NOMO-1 treated with dmso at 0.1 percent for 144 hours (cell line): ENCODE results near the gene COMMD7.
A peak's percentile ranks its signal among the peaks of the same experiment; 100 is the strongest.
"Not testable (repeated sequence)": the region's sequence is repeated elsewhere in the genome, so short reads cannot be mapped to it uniquely, and the experiment has no call there.

Source experiments
- DNase-seq: peaks from one replicate; lab custom pipeline; 2025; ENCODE audit not compliant: unreplicated experiment; lab: John Stamatoyannopoulos, UW

Gene COMMD7

DNA sequence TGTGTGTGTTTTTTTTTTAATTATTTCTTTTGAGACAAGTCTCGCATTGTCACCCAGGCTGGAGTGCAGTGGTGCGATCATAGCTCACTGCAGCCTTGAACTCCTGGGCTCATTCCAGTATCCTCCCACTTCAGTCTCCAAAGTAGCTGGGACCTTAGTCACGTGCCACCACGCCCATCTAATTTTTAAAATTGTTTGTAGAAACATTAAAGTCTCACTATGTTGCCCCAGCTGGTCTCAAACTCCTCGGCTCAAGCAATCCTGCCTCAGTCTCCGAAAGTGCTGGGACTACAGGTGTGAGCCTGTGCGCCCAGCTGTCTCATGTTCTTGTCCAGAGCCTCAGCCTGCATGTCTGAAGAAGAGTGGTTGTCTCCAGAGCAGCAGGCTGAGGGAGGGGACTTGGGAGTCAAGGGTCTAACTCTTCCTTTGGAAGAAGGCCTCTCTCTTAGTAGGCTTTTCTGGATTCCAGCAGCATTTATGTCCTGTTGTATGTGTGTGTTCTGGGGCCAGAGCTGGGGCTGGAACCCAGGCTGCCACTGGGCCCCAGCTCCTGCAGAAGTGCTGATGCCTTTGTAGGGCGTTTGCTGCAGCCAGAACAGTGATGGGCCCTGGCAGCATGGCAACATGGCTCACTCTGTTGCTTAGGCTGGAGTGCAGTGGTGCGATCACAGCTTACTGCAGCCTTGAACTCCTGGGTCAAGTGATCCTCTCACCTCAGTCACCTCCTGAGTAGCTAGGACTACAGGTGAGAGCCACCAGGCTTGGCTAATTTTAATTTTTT lies 24.3 kb upstream of the COMMD7 start:
- DNase-seq: no peak

DNA sequence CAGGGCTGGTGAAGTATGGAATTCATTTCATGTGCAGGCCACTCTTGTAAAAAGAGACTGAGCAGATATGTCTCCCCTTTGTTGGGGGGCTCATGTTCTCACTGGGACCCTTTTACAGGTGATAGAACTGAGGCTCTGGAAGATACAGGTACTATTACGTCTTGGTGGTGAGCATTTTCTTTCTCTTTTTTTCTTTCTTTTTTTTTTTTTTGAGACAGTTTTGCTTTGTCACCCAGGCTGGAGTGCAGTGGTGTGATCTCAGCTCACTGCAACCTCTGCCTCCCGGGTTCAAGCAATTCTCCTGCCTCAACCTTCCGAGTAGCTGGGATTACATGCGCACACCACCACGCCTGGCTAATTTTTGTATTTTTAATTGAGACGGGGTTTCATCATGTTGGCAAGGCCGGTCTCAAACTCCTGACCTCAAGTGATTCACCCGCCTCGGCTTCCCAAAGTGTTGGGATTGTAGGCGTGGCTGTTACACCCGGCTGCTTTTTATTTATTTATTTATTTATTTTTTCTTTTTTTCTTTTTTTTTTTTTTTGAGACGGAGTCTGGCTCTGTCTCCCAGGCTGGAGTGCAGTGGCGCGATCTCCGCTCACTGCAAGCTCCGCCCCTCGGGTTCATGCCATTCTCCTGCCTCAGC lies 22.1 kb upstream of the COMMD7 start:
- not testable (repeated sequence) for DNase-seq

DNA sequence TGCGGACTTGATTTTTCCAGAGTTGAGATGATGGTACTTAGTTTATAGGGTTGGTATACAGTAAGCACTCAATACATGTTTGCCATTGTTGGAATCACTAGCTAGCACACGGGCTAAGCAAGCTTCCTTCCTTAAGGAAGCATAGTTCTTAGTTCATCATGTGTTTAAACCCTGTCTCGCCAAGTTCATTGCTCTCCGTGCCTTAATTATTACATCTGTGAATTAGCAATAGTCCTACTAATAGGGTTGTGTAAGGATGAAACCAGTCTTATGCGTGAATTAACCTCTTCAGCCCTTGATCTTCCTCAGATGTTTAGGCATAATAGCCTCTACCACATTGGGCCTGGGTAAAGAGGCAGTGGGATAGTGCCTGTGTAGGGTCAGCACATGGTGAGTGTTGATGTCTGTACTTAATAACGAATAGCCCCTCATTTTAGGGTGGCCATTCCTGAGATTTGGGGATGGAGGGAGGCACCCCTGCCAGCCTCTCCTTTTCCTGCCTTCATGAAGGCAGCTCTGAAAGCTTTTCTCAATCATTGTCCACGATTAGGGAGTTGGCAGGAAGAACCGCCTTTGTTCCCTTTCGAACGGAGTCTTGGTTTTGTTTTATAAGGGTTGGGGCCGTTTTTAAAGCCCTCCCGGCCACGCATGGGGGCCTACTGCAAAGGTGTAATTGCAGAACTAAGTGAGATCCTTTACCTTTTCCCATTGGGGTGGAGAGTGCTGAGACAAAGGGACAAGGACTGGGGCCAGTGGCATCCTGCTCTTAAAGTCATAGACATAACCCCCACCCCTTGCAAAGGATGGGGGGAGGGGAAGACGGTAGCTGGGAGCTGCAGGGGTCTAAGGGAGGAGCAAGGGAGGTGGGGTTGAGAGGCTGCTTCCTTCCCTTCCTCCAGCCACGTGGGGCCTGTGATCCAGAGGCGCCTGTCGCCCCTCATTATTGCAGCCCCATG lies 21.0 kb upstream of the COMMD7 start:
- DNase-seq: no peak

DNA sequence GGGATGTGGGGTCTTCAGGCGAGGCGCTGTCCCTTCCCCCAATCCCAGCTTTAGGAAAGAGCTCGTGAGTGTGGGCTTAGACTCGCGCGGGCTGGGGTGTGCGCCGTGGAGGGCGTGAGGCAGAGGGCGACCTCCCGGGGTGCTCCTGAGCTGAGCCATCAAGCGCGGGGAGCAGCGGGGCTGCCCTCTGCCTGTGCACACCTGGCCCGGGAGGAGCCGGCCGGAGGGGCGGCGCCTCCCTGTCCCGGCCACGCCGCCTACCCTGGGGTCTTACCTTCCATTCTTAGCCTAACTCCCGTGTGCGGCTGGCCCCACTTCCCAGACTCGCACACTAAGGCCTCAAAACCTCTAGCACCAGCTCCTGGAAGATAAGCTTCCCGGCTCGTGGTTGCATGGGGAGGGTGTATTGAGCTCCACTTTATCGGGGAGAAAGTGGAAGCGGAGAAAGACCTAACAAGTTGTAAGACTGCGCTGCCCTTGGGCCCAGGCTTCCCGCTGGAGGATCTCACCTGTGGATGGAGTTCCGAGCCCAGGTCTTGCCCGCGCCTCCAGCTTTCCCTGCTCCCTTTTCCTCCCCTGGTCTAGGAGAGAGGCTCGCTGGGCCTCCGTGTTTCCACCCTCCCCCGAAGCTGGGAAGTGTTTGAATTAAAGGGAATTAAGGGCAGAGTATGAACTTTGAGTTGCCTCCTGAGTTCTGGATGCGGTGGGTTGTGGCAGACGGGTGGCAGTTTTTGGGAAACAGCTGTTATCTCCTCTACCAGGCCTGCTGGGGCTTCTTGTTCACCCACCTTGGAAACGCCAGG lies 20.1 kb upstream of the COMMD7 start:
- DNase-seq: no peak

DNA sequence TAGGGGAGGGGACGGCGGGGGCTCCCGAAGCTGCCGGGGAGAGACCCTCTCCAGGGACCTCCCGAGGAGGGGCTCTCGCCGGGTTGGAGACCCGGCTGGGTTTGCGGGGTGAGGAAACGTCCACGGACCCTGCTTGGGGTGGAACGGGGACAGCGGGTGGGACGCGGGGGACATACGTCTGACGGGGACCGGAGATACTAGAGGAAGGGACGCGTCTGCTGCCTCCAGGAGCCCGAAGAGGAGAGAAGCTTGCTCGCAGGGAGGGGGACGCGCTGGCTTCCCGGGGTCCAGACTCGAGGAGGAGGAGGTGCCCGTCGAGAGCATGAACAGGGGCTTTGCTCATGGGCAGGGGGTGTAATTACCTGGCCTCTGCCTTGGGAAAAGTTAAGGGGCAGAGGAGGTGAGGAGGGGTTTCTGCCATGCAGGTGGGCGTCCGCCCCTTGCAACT lies 19.5 kb upstream of the COMMD7 start:
- DNase-seq: no peak

DNA sequence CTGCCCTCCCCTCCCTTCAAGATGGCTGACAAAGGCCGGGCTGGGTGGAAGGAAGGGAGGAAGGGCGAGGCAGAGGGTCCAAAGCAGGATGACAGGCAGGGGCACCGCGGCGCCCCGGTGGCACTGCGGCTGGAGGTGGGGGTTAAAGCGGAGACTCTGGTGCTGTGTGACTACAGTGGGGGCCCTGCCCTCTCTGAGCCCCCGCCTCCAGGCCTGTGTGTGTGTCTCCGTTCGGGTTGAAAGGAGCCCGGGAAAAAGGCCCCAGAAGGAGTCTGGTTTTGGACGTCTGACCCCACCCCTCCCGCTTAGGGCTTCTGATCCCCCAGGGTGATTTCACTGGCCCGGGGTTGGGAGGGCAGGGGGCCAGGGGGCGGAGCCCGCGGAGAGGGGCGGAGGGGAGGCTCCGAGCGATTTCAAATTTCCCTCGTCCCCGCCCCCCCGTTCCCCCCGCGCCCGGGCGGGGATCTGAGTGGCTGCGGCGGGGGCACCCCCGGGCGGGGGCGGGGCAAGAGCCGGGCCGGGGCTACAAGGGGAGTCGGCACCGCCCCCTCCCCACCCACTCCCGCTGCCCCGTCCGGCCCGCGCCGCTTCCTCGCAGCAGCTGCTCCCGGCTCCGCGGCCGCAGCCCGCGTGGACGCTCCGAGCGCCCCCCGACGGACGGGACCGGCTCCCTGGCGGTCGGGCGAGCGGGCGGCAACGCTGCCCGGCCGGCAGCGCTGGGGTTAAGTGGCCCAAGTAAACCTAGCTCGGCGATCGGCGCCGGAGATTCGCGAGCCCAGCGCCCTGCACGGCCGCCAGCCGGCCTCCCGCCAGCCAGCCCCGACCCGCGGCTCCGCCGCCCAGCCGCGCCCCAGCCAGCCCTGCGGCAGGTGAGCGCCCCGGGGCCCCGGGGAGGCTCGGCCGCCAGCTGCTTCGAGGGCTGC lies 18.8 kb upstream of the COMMD7 start, which contains the start of gene DNMT3B:
DNMT3B (plus strand) TSS at position 555 of the 923 bp plus-strand sequence. CDS start 17,939 bp downstream, outside the sequence.
- DNase-seq: peak; percentile 42

DNA sequence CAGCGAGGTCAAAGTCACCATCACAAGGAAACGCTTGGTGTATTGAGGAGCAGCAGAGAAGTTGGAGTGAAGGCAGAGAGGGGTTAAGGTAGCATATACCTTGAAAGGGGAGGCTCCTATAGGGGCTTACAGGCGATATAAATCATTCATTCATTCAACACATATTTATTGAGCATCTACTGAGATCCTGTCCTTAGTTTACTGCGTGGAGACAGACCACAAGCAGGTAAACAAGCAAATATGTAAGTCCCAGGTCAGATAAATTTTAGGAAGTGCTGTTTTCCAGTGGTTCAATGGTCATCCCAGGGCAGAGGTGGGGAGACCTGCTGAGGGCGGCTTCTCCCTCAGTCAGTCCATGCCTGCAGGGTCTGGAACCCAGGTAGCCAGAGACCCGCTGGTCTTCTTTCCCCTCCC lies 18.2 kb upstream of the COMMD7 start:
- no peak for DNase-seq

DNA sequence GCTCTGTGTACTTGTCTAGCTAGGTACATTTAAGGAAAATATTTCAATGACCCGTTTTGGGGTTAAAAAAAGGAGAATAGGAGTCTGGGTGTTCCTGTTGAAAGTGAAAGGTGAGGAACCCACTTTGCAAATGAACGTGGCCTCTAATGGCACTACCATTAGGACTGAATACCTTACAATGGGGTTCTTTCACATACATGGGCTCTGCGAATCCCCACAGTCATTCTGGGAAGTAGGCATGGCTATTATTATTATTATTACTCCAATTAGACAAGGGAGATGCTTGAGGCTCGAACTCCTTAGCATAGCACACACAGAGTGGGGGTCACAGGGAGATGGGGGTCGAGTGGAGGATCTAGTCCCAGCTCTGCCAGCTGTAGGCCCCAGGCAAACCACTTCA lies 12.9 kb upstream of the COMMD7 start:
- no peak for DNase-seq

DNA sequence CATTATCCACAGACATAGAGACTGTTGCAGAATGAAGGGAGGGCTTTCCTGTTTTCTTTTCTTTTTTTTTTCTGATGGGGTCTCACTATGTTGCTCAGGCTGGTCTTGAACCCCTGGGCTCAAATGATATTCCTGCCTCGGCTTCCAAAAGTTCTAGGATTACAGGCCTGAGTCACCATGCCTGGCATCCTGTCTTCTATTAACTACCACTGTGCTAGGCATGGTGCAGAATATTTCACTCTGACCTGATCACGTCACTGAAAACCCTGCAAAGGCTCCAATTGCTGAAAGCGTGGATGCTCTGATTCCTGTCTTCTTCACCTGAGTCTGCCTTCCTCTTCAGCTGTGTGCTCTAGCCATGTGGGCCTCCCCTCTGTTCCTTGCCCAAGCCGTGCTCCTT lies 10.5 kb upstream of the COMMD7 start:
- no peak for DNase-seq

DNA sequence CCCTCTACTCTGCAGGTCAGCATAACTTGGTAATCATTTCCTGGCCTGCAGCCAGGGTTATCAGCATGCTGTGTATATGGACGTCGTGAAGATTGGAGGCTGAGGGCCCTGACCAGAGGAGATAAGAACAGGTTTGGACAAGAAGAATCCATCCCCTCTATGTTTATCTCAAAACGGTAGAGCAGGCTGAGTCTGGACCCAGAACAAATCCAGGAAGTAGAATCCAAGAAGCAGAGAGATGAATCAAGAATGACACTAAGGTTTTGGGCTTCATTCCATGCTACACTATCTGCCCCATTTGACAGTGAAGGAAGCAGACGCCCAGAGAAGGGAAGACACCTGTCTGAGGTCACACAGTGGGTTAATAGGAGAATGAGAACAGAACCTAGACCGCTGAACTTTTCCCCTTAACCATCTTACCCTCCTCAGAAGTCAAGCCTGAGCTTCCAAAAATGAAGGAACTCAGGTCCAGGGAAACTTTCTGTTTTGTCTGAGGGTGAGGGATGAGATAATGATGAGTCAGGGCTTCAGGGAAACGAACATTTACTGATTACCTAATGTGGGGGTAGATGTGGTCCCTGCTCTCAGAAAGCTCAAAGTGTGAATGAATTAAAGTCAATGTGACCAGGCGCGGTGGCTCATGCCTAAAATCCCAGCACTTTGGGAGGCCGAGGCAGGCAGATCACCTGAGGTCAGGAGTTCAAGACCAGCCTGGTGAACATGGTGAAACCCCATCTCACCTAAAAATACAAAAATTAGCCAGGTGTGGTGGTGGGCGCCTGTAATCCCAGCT lies 9.4 kb upstream of the COMMD7 start:
- DNase-seq: no peak

DNA sequence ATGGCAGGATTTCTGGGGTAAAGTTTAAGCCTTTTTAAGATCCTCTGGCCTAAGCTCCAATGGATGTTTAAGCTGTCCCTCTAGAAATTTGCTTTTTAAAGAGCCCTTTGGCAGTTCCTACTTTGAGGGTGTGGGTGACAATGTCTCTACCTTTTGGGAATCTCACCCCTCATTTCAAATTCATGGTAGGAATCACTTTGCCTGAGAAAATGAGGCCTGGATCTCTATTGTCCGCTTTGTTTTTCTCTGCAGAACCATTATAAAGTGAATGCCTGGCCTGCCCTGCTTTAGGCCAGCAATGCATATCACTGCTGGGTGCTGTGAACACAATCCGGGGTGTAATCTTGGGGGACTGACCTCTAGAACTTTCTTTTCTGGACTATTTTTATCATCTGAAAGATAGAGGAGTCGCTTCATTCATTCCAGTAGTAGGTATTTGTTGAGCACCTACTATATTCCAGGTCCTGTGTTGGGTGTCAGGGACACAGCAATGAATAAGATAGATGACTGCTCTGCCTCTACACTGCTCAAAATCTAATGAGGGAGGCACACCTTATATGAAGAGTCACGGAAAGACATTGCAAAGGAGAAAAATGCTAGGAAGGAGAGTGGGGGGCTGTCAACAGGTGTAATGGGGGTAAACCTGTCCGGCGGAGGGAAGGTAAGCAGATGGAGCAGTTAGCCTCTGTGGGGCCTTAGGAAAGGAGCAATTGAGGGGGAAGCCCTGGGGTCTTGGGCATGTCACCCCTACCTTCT lies 8.6 kb upstream of the COMMD7 start:
- DNase-seq: no peak

DNA sequence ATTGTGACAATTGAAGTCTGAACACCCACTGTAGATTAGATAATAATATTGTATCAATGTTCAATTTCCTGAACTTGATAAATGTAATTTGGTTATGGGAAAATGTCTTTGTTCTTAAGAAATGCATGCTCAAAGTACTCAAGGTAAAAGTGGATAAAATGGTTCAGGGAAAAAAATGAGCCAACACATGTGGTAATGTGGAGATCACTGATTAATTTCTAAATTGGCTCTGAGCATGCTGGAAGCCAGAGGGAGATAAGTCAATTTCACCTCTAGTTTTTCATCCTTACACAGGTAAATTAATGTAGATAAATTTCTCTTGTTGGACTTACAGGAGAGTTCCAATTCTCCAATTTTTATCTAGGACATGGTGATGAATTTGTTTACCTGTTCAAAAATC lies 8.0 kb upstream of the COMMD7 start:
- no peak for DNase-seq

DNA sequence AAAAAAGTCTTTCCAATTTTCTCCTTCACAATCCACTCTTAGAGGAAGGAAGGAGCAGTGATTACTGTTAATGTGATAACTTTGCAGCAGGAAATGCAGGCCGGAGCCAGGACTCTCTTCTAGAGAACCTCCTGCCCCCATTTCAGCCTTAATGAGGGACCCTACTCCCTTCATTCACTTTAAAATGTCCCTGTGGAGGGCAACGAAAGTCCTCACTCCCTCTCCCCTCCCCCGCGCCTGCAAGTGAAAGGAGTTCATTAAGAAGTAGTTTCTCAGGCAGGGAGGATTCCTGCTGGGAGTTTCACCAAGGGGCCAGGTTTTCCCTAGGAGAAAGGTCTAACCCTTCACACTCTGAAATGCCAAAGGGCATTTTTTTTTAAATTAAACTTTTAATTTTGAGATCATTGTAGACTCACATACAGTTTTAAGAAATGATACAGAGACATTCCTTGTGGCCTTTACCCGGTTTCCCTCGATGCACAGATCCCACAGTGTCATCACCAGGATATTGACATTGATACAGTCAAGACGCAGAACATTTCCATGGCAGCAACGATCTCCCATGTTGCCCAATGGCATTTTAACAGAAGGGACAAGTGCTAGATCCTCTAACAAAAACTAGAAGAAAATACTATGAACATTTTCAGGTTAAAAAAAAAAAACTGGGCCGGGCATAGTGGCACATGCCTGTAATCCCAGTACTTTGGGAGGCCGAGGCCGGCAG lies 6.8 kb upstream of the COMMD7 start:
- DNase-seq: no peak

DNA sequence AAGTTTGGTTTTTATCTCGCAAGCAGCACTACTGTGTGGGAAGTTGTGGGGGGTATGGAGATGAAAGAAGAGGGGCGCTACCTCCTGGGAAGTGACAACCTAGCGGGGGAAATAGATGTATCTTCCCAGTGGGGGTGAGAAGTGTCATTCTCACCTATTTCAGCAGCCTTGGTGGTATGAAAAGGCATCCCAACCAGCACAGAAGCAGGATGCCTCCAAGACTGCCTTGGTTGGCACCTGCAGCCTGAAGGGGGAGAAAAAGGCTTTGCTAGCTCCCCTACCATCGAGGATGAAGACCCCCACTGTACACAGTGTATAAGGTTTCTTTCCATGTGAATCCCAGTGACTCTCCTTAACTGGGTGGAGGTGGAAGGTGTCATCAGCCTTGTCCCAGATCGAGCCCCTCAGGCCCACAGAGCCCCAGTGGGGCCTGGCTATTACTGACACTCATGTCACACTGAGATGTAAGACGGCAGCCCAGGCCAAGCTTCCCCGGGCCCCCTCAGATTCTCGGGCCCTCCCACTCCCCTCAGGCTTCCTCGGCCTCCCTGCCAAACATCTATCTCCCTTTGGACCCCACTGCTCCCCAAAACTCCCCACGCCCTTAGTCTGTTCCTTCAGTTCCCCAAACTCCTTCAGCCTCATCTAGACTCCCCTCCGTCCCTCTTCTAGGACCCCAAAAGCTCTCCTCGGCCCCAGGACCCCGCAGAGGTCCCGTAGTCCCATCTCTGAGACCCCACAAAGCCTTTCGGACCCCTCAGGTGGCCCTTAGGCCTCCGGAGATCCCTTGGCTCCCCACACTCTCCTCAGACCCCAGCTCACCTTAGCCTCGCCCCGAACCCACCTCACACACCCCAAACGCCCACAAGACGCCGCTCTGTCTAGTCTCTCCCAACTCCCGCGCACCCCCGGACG lies 688 bp downstream of the COMMD7 start:
- no peak for DNase-seq

DNA sequence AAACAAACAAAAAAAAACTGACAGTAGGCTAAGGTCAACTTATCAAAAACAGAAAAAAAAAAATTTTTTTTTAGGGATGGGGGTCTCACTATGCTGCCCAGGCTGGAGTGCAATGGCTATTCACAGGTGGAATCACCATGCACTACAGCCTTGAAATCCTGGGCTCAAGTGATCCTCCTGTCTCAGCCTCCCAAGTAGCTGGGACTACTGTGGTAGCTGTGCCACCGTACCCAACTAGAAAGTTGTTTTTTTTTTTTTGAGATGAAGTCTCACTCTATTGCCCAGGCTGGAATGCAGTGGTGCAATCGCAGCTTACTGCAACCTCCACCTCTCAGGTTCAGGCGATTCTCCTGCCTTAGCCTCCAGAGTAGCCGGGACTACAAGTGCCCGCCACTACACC lies 2.1 kb downstream of the COMMD7 start:
- no peak for DNase-seq
